Fibroblast of the conjunctiva (primary cell): ENCODE measurements around the gene YOD1.

Source experiments
- DNase-seq: peaks from one replicate; pipeline ENCODE4 v3.0.0-alpha.2; 2010; ENCODE audit warnings: low read depth

Gene YOD1

DNA sequence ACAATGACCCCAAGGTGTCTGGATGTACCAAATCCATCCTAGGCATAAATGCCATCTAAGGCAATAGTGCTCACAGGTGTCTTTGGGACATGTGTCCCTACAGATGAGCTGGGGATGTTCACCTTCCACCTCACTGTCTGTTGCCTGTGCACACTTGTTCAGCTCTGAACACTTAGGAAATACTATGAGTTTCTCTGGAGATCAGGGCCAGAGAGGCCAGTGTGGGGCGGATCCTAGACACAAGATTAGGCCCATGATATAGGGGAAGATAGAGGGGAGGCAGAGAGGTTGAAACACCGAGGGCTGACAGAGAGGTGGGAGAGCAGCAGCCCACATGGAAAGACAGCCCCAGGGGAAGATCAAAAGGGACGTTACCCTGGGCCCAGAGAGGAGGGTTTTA lies 44.1 kb downstream of the YOD1 start:
- DNase-seq = no peak

DNA sequence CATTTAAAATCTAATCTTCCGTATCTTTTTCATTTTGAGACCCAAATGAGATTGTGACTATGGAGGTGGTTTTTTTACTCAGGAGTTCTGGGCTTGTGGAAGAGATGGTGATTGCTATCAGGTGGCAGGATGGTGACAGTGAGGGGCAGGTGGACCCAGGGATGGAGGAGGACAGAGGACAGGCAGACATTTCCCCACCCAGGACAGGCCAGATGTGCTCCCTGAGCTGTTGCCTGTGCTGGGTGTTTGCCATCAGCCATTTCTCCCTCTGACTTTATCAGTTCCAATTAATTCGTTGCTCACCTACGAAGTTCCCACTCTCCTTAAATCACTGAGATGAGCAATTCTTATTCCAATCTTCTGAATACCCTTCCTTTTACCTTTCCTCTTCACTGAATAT lies 44.9 kb downstream of the YOD1 start:
- DNase-seq = no peak

DNA sequence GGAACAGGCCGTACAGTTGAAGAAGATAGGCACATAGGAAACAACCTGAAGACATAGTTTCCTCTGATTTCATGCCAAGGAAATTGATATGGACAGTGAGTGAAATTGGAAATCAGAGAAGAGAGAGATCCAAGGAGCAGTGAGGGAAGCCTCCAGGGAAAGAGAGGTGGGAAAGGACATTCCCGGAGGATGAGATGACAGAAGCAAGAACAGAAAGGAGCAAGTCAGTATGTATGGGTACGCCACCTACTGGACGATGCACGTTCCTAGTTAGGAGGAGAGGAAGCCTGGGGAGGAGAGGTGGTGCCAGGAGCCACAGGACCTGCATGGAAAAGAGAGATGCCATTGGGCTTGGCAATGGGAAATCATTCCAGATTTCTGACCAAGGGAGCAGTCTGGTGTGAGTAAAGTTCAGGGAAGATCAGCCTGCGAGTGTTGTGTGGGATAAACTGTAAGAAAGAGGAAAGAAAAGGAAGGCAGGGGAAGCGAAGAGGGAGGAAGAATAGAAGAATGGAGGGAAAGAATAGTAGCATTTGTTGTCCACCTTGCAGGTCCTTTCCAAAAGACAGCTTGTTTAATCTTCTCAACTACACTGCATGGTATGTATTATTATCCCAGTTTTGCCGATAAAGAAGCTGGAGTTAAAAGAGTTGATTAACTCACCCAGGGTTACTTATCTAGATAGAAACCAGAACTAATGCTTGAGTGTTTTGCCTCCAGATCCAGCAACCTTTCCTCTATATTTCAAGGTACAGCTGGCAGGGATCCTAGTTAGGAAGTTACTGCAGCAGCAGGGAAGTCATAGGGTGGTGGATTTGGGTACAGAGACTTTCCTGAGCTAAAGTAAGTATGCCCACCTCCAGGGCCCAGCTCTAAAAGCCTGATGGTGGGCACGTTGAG lies 45.8 kb downstream of the YOD1 start:
- DNase-seq = peak; percentile 38

GRCh38 chr1:207003210-207003609 lies 47.8 kb downstream of the YOD1 start:
- no peak for DNase-seq

- no peak for DNase-seq
These were observed 48.3 kb downstream of the YOD1 start for GRCh38 chr1:207002724-207003146.

DNA sequence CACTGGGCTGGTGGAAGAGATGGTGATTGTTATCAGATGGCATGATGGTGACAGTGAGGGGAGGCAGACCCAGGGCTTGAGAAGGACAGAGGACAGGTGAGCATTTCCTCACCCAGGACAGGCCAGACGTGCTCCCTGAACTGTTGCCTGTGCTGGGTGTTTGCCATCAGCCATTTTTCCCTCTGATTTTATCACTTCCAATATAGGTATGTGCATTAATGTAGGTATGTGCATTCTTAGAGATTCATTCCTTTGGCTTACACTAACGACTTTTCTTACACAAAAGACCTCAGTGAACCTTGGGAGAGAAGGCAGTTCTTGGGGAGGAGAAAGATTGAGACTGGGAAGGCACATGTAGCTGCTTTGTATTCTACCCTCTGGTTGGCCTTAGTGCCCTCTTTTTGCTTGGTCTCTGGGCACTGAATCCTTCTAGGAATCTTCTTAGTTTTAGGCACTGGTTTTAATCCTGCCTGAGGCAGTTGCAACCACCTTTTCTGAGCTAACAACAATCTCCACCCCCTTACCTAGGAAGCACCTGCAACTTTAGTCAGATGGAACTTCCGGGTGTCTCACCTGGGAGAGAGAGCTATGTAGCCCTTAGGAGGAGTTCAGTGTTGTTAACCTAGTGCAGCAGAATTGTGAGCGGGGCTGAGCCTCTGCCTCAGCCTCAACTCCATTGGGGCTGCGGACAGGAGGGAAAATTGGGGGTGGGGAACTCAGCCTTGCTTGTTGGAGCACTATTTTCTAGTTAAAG lies 49.3 kb downstream of the YOD1 start:
- DNase-seq = no peak

GRCh38 chr1:207000651-207001291 lies 50.2 kb downstream of the YOD1 start:
- no peak for DNase-seq

- no peak for DNase-seq
These were observed 52.2 kb downstream of the YOD1 start for GRCh38 chr1:206998816-206999215.
